Hepatic stellate cell (primary cell): ENCODE data around the gene CNNM3.
A peak's percentile ranks its signal among the peaks of the same experiment; 100 is the strongest.
"Not testable (repeated sequence)": the region's sequence is repeated elsewhere in the genome, so short reads cannot be mapped to it uniquely, and the experiment has no call there.

Experiments
- DNase-seq: peaks from one replicate; pipeline ENCODE4 v3.0.0; 2011; ENCODE audit warnings: low spot score

The CNNM3 gene

DNA sequence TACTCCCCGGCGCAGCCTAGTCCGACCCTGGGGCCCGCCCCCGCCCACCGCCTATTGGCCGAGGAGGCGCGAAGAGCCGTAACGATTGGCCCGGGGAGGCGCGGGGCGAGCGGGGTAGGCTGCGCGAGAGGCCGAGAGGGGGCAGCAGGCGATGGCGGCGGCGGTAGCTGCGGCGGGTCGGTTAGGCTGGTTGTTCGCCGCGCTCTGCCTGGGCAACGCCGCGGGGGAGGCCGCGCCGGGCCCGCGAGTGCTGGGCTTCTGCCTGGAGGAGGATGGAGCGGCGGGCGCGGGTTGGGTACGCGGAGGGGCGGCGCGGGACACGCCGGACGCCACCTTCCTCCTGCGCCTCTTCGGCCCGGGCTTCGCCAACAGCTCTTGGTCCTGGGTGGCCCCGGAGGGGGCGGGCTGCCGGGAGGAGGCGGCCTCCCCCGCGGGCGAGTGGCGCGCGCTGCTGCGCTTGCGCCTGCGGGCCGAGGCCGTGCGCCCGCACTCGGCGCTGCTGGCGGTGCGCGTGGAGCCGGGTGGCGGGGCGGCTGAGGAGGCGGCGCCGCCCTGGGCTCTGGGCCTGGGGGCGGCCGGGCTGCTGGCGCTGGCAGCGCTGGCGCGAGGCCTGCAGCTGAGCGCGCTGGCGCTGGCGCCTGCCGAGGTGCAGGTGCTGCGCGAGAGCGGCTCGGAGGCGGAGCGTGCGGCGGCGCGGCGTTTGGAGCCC is at the start of gene CNNM3:
Gene CNNM3 (plus strand): TSS at position 142 of the 709 bp plus-strand sequence. CDS start 10 bp downstream, at position 152.
- DNase-seq = peak; percentile 100

DNA sequence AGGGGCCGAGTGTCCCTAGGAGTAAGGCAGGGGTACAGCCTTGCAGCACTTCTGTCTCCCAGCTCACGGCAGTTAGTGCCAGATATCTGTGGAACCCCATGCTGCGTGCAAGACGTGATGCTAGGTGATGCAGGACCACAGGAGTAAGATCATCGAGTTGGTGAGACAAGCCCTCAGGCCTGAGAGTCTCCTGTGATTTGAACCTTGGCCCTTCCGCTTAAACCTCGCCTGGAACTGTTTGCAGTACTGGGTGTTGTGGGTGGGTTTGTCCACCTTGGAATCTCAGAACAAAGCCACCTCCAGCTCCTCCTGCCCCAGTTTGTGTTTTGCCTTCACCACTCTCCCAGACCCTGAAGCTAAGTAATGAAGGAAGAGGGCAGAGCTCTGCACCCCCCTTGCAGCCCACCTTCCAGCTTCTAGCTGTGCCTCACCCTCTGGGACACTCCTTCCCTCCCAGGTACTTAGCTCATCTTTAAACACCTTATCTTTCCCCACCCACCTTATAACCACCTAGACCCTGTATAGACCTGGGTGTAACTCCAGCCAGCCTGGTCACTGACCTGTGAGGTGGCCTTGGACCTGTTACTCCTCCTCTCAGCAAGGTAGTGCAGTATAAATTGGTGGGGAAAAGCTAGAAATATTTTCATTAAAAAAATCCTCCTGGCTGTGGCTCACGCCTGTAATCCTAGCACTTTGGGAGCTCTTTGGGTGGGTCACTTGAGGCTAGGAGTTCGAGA is 48.8 kb upstream of the CNNM3 start:
- no peak for DNase-seq

DNA sequence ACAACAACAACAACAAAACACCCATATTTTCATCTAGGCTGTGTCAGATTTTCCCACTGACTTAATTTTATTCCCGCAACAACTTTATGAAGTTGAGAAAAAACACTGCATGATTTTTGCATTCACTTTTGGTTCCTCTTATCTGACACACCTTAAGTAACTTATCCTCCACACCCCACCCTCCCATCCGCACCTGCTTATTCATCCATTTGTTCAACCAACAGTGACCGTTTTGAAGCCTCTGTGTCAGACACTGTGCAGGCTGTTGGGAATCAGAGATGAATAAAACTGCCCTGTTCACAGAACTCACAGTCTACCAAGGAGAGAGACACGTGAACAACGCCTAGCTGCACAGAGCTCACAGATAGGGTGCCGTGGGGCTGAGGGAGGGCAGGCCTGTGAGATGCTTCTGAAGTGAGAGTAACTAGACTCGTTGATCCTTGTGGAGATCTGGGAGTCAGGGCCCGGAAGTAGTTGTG is 47.9 kb upstream of the CNNM3 start:
- DNase-seq = no peak

DNA sequence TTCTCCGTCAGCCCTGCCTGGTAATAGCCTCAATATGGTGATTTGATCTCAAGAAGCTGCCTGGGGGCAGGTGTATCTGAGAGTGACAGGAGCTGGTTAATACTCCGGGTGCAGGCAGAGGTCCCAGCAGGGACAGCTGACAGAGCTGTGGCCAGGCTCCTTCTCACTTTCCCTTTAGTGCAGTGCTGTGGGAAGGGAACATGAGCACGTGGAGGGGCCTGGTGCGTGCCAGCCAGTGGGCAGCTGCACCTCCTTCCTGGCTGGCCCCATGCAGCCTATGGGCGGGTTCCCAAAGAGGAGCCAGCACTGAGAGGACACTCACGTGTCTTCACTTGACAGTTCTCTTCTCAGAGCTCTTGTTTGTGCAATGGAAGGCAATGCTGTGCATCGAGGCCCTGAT is 46.3 kb upstream of the CNNM3 start:
- no peak for DNase-seq

DNA sequence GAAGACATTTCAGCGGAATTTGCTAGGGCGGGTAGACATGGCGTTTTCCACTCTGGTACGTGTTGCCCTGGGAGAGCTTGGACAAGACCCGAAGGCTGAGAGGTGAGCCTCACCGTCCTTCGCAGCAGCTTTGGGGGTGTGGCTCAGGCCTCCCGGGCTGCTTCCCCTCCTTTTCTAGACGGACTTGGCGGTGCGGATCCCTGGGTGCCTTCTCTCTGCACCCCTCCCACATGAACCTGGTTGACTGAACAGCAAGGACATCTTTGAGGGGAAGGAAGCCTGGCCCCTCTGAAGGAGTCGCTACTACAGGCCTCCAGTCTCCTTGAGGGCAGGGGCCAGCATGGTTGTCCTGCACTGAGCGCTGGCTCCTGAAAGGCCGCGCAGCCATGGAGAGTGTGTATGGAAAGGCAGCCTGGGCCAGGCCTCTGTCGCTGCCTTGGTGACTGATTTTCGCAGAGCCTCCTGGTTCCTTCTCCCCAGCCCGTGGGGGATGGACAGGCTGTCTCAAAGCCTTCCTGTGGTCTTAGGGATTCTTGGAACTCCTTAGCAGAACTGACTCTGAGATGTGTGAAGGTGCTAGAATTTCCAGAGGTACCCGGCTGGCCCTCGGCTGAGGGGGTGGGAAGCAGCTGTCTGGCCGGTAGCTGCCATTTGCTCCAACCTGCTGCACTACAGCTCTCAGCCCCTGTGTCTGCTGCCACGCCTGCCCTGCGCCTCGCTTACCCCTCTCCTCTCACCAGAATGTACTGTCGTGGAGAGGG is 45.4 kb upstream of the CNNM3 start:
- no peak for DNase-seq

DNA sequence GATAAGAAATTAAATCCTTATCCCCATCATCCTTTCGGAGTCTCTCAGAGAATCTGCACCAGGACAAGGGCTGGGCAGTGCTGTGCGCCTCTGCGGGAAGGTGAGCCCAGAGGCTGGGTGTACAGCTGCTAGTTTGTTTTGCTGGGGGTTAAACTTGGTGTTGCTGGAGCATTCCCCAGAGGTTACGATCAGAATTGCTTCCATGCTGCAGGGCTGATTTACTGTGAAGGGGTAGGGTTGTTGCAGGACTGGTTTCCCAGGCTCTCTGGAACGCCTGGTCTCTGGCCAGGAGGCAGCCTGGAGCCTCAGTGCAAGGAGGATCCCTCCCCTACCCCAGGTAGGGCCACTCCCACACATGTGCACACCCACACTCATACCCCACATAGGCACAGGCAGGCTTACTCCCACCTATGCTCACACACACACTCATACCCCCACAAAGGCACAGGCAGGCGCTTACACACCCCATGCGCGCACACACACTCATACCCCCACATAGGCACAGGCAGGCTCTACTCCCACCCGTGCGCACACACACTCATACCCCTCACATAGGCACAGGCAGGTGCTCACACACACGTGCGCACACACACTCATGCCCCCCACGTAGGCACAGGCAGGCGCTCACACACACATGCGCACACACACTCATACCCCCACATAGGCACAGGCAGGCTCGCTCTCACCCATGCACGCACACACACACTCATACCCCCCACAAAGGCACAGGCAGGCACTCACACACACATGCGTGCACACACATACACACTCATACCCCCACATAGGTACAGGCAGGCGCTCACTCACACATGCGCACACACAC is 44.1 kb upstream of the CNNM3 start:
- no peak for DNase-seq

DNA sequence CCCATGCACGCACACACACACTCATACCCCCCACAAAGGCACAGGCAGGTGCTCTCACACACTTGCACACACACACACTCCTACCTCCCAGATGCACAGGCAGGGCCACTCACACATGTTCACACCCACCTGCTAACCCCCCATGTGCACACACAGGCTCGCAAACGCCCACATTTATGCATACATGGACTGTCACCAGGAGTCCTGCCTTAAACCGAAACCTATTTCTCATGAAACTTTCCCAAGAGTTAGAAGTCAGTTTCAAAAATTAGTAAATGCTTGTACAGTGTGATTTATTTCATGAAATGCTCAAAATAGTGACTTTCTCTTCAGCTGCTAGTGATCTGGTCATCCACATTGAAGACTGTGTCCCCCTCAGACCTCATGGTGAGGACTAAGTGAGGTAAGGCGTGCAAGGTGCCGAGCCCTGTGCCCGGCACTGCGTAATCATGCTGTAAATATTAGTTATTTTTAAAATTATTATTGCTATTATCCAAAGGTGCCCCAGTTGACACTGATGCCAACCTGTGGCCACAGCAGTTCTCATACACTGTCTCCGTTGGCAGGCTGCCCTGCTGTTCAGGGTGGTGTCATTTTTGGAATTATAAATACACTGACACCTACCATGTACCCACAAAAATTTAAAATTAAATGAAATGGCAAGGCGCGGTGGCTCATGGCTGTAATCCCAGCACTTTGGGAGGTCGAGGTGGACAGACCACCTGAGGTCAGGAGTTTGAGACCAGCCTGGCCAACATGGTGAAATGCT is 43.0 kb upstream of the CNNM3 start:
- DNase-seq = no peak

DNA sequence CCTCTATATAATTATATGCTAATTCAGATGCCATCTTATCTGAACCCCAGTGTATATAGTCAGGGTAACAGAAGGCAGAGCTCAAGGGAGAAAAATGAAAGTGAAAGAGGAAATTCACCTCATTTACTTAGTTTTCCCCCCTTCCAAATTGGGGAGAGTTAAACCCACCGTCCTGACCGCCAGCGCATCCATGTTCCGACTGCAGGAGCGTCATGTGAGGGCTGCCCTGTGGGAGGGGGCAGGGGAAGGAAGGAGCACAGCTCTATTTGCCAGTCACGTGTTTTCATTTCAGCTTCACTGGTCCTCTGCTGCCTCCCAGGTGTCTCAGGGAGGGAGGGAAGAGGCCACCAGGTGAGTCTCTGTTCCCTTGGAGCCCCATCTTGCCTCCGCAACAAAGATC is 42.1 kb upstream of the CNNM3 start:
- no peak for DNase-seq

DNA sequence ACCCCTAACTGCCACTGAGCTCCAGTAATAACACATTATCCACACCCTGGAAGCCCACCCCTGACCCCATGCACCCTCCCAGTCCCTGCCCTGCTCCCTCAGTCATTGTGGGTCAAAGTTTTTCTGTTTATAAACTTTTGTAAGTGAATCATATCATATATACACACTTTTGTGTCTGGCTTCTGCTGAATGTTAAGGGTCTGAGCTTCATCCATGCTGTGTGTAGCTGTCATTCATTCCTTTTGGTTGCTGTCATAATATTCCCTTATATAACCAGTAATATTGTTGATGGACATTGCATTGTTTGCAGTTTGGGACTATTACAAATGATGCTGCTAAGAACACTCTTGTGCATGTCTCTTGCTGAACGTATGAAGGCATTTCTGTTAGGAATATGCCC is 40.9 kb upstream of the CNNM3 start:
- DNase-seq = peak; percentile 27

DNA sequence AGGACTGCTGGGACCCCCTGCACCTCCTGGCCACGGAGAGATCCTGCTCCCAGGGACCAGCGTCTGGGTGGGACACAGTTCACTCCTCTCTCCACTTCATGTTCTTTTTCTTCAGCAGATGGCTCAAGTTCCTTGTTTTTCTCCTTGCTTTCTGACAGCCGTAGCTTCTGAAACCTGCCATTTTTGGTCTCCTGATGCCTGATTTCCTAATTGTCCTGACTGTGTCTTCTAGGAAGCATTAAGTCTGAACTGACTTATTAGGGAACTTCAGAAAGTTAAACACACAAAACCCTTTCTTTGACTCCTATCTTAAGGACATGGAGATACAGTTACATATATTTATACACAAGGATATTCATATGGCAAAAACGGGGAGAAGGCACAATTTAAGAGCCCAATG is 32.7 kb upstream of the CNNM3 start:
- DNase-seq = no peak

DNA sequence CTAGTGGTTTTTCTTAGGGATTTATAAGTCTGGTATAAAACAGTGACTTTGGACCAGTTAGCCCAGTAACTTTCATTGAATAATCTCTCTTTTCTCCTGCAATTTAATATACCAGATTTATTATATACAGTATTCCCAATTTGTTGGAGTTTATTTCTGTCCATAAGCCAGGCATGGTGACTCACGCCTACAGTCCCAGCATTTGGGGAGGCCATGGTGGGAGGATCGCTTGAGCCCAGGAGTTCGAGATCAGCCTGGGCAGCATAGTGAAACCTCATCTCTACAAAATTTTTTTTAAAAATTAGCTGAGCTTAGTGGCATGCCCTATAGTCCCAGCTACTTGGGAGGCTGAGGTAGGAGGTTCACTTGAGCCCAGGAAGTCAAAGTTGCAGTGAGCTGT is 28.7 kb upstream of the CNNM3 start:
- DNase-seq = no peak

DNA sequence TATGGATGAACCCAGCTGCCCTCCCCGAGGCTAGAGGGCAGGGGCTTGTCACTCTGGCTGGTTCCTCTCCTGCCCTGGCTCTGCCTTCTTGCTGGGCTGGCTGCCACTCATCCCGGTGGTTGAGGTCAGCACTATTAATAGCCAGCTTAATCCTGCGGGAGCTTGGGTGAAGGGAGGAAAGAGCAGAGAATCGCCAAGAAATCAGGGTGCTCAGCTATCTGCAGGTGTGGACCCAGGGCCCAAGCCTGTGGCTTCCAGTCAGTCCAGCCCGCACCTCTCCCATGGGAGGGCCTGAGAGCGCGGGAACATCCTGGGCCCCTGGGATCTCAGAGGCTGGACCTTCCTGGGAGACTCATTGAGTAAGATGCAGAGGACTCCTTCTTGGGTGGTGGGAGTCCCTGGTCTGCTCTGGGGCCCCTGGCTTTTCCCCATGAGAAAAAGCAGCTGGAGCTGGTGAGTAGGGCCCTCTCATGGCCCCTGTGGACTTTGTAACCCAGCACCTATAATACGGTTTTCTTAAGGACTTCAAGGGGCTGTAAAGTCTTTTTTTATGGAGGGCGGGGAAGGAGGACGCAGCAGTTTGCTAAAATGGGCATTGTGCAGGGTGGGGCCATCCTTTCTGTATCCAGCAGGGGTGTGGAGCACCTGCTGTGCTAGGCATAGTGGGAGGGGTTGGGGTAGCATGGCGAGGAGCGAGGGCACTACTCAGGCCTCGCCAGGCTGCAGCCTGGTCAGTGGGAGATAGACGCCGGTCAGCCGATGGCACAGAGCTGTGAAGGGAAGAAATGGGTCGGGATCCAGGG is 27.4 kb upstream of the CNNM3 start:
- peak; percentile 63 for DNase-seq

DNA sequence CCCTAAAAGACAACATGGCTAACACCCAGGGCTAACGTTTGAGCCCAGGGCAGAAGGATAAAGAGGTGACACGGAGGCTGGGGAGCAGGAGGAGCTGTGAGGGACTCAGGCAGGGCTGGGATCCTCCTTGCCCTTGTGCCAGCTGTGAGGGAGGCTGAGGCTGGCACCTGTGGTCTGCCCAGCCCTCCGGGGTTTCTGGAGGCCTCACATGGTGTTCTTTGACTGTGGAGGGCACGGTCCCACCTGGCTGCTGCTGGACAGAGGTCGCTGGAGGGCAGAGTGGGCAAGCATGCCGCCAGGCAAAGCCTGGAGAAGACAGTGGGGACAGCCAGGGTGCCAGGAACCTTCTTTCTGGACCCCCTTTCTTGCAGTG is 26.8 kb upstream of the CNNM3 start:
- no peak for DNase-seq

DNA sequence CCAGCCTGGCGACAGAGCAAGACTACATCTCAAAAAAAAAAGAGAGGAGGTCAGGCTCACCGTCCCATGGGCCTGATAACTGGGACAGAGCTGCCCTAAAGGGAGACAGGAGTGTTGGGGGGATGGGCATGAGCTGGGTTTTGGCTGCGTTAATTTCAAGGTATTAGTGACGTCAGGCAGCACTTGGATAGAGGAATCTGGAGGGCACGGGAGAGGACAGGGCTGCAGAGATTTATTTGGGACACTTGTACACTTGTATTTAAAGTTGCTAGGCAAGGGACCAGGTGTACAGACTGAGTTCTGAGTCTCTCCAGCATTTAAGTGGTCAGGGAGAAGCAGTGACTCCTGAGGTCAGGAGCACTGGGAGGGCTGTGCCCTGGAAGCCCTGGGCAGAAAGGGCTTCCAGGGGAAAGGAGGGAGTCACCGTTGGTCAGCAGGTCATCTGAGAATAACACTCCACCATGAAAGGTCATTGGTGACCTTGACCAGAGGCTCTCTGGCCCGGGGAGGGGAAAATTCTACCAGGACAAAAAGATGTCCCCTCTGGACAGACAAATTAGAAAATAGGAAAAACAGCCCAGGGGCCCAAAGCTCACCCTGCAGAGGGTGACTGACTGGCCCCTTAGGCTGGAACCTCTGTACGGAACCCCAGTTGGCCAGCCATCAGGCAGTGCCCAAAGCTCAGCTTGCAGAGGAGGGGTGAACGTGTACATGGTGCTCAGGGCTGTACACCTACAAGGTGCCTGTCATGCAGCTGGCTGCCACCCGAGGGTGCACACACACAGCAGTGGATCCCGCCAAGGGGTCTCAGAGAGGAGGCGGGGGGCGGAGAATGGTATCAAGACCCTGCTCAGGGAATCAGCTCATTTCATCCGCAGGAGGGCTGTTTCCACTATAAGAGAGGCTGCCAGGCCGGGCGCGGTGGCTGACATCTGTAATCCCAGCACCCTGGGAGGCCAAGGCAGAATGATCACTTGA is 23.0 kb upstream of the CNNM3 start:
- no peak for DNase-seq

DNA sequence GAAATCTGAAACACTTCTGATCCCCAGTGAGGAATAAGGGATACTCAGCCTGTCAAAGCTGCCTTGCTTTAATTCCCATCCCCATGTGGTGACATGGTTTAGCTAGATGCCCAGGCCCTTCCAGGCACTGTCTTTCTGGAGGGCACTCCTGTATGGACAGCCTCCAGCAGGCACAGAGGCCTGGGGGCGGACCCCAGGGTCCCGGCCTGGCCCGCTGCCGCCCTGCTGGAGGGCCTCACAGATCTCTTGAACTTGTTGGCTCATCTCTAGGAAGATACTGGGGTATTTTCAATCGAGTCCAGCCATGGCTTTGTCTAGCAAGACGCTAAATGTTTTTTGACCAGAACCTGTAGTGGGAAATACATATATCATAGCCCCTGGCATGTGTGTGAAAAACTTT is 21.0 kb upstream of the CNNM3 start:
- DNase-seq = no peak

DNA sequence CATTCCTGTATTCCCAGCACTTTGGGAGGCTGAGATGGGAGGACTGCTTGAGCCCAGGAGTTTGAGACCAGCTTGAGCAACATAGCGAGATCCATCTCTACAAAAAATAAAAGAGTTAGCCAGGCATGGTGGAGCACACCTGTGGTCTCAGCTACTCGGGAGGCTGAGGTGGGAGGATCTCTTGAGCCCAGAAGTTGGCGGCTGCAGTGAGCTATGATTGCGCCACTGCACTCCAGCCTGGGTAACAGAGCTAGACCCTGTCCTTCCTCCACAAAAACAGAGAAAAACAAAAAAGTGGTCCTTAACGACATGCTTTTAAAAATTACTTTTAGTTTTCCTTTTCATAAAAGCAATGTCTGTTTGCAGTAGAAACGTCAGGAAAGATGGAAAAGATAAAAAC is 19.6 kb upstream of the CNNM3 start:
- not testable (repeated sequence) for DNase-seq

DNA sequence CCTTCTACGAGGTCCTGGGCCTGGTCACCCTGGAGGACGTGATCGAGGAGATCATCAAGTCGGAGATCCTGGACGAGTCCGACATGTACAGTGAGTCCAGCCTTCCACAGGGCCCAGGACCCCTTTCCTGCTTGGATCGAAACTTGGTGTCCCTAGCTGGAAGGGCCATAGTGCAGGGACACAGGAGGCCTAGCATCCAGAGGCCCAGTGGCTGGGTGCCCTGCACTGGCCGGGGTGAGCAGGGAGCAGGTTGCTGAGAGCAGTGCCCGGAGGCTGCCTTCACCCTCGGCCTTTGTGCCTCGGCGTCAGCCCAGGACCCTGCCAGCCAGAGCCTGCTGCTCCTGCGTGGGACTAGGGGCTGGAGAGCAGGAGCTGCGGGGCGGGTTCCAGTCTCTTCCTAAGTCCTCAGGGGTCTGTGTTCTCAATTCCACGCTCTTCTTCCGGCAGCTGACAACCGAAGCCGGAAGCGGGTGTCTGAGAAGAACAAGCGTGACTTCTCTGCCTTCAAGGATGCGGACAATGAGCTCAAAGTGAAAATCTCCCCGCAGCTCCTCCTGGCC is 18.9 kb upstream of the CNNM3 start:
- no peak for DNase-seq

DNA sequence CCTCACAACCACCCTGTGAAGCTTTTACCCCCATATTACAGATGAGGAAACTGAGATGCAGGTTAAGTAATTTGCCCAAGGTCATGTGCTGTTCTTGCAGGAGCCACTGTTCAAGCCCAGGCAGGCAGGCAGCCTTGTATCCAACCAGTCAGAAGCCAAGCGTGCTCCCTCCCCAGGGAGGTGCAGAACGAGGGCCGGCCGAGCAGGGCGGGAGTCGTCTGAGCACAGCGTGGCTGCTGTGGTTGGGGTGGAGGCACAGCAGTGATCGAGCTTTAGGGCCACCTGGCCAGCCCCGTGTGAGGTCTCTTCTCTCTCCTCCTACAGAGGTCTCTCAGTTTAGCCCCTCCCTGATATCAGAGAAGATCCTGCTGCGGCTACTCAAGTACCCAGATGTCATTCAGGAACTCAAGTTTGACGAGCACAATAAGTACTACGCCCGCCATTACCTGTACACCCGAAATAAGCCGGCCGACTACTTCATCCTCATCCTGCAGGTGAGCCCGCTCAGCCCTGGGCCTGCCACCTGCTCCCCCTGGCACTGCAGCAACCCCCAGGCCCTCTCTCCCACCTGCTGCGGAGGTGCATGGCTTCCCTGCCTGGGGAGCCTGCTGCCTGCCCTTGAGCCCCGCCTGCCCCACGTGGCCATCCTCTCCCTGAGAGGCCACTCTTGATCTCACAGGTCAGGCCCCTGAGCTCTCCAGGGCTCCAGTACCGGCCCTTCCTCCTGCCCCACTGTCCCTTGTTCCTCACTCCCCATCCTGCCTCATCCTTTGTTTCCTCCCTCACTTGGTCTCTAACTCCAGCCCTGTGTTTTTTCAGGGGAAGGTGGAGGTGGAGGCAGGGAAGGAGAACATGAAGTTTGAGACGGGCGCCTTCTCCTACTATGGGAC is 17.1 kb upstream of the CNNM3 start:
- no peak for DNase-seq
